Right ventricle myocardium superior (tissue), 1 donor: Measurements from ENCODE around the gene ITGA11. TPM values are rescaled to one million over a fixed set of nuclear protein-coding genes. Genes with fewer than 3 reads are reported as not detected.
"Not testable (repeated sequence)": the region's sequence is repeated elsewhere in the genome, so short reads cannot be mapped to it uniquely, and the experiment has no call there.

Experiments
- ATAC-seq: fragments of 200-7000 bp; cut with Tn5 transposase; one replicate; pipeline ENCODE4 v1.9.1; 2020; ENCODE audit warnings: mild to moderate bottlenecking; ENCODE audit not compliant: poor library complexity
- DNase-seq: peaks from one replicate; pipeline ENCODE4 v3.0.0-alpha.2; 2020
- intact Hi-C: fragments of 100-400 bp; cut with DNase I; formaldehyde crosslinking; loops from one replicate; pipeline ENCODE4 v1.11.2; 2022
- total RNA-seq: library from RNA; stranded (reverse); fragmentation: NEBNext Ultra II Directional; extraction: Animal tissue kit (Norgen Biotek cat#: 25700); gene quantifications from one replicate; pipeline ENCODE4 v1.2.1, GENCODE V29; 2021
- donor health status: DM: no; HTN: yes; CAD: no; lungs with severe emphysema.

The ITGA11 gene
- total RNA-seq, 1 donor from 2014 or later = 32.2 TPM

DNA sequence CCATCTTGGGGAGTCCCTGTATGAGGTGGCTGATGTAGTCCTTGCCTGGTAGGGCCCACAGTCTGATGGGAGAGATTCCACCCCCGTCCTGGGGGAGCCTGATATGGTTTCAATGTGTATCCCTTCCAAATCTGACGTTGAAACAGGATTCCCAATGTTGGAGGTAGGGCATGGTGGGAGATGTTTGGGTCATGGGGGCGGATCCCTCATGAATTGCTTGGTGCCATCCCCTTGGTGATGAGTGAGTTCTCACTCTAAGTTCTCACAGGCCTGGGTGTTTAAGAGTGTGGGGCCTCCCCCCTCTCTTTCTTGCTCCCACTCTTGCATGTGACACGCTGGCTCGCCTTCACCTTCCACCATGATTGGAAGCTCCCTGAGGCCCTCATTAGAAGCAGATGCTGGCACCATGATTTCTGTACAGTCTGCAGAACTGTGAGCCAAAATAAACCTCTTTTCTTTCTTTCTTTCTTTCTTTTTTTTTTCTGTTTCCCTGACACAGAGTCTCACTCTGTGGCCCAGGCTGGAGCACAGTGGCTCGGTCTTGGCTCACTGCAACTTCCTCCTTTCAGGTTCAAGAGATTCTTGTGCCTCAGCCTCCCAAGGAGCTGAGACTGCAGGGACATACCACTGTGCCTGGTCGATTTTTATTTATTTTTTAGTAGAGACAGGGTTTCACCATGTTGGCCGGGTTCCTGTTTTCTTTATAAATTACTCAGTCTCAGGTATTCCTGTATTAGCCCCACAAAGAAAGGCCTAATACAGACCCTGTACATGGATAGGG lies 28.6 kb downstream of the ITGA11 start:
- intact Hi-C loops = no loop called here
- DNase-seq = no peak
- no peak for ATAC-seq

DNA sequence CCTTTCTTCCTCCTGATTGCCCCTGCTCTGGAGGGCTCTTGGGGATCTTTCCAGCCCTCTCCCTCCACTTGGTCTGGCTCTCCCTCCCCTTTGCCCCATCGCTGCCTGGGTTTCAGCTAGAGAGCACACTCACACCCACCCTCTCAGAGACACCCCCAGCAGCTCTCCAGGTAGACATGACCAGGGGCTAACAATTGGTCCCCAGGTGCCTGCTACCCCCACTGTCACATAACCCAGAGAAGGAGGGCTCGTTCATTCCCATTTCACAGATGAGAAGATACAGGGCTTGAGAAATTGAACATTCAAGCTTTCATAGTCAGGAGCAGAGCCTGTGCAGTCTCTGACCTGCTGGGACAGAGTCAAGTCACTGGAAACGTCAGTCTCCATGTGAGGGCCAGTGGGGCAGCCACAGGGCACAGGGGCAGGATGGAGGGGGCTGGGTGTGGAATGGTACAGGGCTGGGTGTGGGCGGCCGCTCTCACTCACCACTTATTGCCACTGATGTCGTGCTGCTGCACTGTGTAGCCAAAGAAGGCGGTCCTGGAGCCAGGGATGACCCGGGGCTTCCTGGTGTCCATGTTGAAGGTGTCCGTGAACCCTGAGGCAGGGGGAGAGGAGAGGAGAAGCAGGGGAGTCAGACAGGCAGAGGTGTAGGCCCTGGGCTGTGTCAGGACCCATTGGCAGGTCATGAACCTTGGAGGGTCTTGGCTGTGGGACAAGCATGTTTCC lies 29.4 kb downstream of the ITGA11 start:
- ATAC-seq (no peak), DNase-seq (no peak)
- intact Hi-C loops = no loop called here

GRCh38 chr15:68401496-68402431 lies 30.2 kb downstream of the ITGA11 start:
- DNase-seq (no peak), ATAC-seq (no peak)
- intact Hi-C loops = no loop called here

DNA sequence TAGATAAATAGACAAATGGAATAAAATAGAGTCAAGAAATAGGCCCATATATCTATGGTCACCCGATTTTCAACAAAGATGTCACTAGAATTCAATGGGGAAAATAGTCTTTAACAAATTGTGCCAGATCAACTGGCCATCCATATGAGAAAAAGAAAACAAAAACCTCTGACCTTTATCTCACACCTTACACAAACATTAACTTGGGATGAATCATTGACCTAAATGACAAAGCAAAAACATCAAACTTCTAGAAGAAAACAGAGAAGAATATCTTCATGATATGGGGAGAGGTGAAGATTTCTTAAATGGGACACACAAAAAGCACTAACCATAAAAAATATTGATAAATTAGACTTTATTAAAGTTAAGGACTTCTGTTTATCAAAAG lies 31.9 kb downstream of the ITGA11 start:
- no peak for ATAC-seq
- DNase-seq = no peak
- intact Hi-C loops = no loop called here

GRCh38 chr15:68399096-68400065 lies 32.6 kb downstream of the ITGA11 start:
- DNase-seq (no peak), ATAC-seq (no peak)
- intact Hi-C loops = no loop called here

DNA sequence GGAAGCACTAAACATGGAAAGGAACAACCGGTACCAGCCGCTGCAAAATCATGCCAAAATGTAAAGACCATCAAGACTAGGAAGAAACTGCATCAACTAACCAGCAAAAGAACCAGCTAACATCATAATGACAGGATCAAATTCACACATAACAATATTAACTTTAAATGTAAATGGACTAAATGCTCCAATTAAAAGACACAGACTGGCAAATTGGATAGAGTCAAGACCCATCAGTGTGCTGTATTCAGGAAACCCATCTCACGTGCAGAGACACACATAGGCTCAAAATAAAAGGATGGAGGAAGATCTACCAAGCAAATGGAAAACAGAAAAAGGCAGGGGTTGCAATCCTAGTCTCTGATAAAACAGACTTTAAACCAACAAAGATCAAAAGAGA lies 34.0 kb downstream of the ITGA11 start:
- DNase-seq, ATAC-seq, intact Hi-C loops: not testable (repeated sequence)

- intact Hi-C loops = no loop called here
- DNase-seq = no peak
- ATAC-seq = no peak
Observed at GRCh38 chr15:68396068-68396467, 35.9 kb downstream of the ITGA11 start.

DNA sequence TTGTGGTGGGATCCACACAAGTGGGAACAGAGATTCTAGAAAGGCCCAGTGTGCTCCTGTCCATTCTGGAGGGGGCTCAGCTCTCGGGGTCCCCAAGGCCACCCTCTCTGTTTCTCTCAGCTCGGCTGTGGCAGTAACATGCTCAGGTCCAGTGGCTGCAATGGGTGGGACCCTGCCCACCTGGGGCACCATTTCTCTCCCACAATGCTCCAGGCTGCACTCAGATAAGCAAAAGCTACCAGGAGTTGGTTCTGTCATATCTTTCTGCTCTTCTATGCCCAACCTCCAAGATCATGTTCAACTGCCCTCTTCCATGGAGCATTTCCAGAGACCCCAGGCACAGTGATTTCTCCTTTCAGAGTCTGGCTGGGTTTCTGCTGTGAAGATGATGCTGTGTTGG lies 40.8 kb downstream of the ITGA11 start:
- intact Hi-C loops = no loop called here
- no peak for DNase-seq
- ATAC-seq = no peak

GRCh38 chr15:68389936-68390817 lies 41.8 kb downstream of the ITGA11 start:
- intact Hi-C loops = no loop called here
- no peak for DNase-seq
- no peak for ATAC-seq

- intact Hi-C loops = no loop called here
- no peak for ATAC-seq
- no peak for DNase-seq
Observed at GRCh38 chr15:68389041-68389930, 42.7 kb downstream of the ITGA11 start.

DNA sequence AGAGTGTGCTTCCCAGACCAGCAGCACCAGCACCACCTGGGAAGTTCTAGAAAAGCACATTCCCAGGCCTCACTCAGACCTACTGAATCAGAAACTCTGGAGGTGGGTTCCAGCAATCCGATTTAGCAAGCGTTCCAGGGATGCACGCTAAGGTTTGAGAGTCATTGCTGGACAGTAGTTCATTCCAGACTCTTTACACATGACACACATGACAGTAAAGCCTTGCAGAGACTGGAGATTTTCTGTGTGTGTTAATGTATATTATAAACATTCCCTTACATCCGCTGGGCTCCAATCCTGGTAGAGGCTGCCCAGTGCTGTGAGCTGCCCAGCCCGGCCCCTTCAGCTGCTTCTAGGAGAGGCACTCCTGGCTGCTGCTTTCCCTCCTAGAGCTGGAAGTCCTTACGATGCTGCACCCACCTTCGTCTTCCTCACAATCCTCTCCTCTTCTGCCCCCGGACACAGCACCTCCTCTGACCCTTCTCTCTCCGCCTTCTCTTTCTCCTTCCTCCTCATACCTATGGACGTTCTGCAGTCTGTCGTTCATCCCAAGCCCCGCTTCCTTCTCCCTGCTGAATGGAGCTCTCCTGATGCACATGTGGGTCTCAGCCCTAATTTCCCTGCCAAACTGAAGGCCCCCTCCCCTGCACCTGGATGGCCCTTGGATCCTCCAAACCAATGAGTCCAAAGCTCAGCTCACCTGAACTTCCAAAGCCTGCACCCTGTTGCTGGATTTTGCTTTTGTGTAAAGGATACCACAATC lies 44.4 kb downstream of the ITGA11 start:
- intact Hi-C loops = no loop called here
- ATAC-seq = no peak
- DNase-seq = no peak

GRCh38 chr15:68386587-68387288 lies 45.2 kb downstream of the ITGA11 start:
- intact Hi-C loops = no loop called here
- no peak for DNase-seq
- no peak for ATAC-seq

DNA sequence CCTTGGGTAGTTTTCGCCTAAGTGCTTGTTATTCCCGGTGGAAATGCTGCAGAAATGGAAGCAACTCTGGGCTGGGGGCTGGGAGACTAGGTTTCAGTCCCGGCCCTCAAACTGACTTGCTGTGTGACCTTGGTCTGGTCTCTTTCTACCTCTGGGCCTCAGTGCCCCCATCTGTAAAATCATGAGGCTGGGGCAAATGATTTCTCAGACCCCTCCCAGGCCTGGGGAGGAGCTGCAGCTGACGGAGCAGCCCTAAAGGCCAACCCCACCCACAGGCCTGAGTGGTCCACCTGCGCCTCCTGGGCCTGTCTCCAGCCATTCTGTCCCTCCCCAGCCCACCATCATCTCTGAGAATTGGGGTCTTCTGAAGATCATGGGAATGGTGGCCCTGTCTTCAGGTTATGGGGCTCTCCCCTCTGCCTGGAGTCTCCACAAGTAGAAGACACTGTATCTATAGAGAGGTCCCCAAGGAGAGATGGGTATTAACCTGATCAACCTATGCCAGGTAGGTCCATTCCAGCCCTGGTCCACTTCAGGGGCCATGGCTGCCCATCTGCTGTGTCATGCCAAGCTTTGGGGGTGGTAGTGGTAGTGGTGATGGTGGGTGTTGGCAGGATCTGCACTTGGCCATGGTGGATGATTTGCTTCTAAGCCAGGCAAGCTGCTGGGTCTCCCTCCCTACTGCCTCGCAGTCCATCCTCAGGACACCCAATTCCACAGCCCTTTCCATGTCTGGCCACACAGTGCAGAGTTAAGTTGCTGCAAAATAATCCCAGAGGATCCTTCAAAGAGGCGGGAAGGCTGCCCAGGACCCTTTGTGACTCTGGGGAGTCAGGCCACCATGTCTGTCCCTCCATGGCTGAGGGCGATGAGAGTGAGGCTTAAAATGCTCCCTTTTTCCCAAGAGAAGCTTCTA lies 46.0 kb downstream of the ITGA11 start:
- ATAC-seq = no peak
- intact Hi-C loops = no loop called here
- no peak for DNase-seq

- intact Hi-C loops = no loop called here
- DNase-seq = no peak
Observed at GRCh38 chr15:68385240-68385561, 46.8 kb downstream of the ITGA11 start.

More at GRCh38 chr15:68385240-68385561, 46.8 kb downstream of the ITGA11 start:
- ATAC-seq = no peak
